ENCODE measurements around the gene GLI1. TPM values are rescaled to one million over a fixed set of nuclear protein-coding genes. Genes with fewer than 3 reads are reported as not detected.

Gene GLI1
- total RNA-seq, 2 donors from 2014 or later: 0.49 TPM; not detected in 1

DNA sequence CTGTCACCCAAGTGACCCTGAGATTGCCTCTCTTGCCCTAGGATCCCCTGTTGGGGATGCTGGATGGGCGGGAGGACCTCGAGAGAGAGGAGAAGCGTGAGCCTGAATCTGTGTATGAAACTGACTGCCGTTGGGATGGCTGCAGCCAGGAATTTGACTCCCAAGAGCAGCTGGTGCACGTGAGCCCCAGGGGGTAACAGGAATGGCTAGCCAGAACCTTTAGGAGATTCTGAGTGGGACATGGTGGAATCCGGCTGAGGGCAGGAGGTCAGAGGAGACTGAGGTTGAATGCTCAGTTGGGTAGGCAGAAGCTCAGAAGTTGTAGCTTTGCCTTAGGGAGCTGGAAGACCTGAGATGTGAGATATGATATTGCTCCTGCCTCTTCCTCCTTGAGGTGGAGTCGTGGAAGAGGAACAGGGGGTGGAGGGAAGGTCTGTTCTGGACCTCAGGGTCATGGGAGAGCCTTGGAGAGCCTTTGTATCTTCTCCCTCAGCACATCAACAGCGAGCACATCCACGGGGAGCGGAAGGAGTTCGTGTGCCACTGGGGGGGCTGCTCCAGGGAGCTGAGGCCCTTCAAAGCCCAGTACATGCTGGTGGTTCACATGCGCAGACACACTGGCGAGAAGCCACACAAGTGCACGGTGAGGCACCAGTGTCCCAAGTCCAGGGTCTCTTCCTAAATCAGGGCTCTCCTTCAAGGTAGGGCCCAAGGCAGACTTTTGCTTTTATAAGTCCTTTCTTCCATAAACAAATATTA, 6.3 kb downstream of the GLI1 start:
- peak overlapping the region; percentile 7 to 22 for H3K27ac Mint-ChIP-seq
- ATAC-seq (no peak), DNase-seq (ENCODE audit: low spot score in 2 of 2) (no peak)
- H3K36me3 Mint-ChIP-seq: peaks cover 0 to 4% of the 10 kb centered on the region in 2 donors
- no peaks in the 10 kb centered on the region for H3K9me3 Mint-ChIP-seq

DNA sequence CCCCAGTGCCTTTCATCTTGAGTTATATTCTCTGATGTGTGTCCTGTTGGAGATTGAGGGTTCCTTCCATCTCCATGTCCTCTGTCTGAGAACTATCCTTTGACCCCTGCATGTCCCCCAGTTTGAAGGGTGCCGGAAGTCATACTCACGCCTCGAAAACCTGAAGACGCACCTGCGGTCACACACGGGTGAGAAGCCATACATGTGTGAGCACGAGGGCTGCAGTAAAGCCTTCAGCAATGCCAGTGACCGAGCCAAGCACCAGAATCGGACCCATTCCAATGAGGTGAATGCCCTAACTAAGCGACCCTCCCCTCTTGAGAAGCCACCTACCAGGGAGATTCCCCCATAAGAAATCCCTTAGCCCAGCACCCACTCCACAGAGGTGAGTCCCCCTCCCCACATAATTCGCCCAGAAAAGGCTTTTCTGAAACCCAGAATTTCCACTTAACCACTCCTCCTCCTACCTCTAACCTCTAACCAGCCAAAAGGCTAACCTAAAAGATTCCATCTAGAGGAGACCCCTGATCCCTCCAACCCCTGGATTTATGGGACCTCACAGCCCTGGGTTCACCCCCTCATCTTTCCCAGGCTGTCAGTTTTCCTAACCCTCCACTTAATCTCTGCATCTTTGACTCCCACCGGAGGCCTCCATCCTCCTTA, 7.8 kb downstream of the GLI1 start:
- Mint-ChIP-seq H3K9me3 (no peaks in the 10 kb centered on the region), H3K27ac (peak overlapping the region in 1 of 2 donors; percentile 36), H3K36me3 (peaks cover 0 to 4% of the 10 kb centered on the region in 2 donors)

DNA sequence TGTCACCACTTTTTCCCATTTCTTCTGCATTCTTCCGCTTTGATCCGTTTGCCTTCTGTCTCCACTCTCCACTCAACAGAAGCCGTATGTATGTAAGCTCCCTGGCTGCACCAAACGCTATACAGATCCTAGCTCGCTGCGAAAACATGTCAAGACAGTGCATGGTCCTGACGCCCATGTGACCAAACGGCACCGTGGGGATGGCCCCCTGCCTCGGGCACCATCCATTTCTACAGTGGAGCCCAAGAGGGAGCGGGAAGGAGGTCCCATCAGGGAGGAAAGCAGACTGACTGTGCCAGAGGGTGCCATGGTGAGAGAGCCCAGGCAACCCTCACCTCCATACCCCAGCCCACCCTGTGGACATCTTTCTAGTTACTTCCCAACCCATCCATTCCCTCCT, 8.3 kb downstream of the GLI1 start:
- DNase-seq (ENCODE audit: low spot score in 2 of 2) (no peak), ATAC-seq (peak in 1 of 2 donors; percentile 6)
- H3K27ac Mint-ChIP-seq: peak overlapping the region in 1 of 2 donors; percentile 36
- no peaks in the 10 kb centered on the region for H3K9me3 Mint-ChIP-seq
- no peaks in the 10 kb centered on the region for H3K36me3 Mint-ChIP-seq

More for the DNA sequence above, 7.8 kb downstream of the GLI1 start:
- DNase-seq (ENCODE audit: low spot score in 2 of 2) (no peak), ATAC-seq (no peak)

DNA sequence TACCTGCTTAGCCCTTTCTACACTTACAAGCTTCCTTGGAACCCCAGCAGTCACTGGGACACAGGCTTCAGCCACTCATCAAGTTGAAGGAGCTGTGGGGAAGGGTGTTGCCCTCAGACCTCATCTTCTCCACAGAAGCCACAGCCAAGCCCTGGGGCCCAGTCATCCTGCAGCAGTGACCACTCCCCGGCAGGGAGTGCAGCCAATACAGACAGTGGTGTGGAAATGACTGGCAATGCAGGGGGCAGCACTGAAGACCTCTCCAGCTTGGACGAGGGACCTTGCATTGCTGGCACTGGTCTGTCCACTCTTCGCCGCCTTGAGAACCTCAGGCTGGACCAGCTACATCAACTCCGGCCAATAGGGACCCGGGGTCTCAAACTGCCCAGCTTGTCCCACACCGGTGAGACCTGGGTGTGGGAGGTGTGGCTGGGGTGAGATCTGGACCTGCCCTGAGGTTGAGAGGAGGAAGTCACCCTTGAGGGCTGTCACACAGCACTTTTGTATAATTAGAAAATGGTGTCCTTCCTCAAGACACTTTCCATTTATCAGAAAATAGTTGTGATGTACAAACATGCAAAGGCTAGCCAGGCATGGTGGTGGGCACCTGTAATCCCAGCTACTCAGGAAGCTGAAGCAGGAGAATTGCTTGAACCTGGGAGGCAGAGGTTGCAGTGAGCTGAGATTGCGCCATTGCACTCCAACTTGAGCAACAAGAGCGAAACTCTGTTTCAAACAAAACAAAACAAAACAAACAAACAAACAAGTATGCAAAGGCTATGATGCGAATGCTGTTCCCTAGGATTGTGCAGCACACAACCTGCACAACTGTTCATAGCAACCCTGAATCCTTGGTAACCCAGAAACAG, 9.9 kb downstream of the GLI1 start:
- H3K27ac Mint-ChIP-seq: peak overlapping the region in 1 of 2 donors; percentile 36
- no peaks in the 10 kb centered on the region for H3K9me3 Mint-ChIP-seq
- H3K36me3 Mint-ChIP-seq: peaks cover 7 to 14% of the 10 kb centered on the region in 2 donors
- DNase-seq (ENCODE audit: low spot score in 2 of 2) (no peak), ATAC-seq (peak in 1 of 2 donors; percentile 23)

DNA sequence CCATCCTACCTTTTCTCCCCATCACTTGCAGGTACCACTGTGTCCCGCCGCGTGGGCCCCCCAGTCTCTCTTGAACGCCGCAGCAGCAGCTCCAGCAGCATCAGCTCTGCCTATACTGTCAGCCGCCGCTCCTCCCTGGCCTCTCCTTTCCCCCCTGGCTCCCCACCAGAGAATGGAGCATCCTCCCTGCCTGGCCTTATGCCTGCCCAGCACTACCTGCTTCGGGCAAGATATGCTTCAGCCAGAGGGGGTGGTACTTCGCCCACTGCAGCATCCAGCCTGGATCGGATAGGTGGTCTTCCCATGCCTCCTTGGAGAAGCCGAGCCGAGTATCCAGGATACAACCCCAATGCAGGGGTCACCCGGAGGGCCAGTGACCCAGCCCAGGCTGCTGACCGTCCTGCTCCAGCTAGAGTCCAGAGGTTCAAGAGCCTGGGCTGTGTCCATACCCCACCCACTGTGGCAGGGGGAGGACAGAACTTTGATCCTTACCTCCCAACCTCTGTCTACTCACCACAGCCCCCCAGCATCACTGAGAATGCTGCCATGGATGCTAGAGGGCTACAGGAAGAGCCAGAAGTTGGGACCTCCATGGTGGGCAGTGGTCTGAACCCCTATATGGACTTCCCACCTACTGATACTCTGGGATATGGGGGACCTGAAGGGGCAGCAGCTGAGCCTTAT, 10.8 kb downstream of the GLI1 start:
- Mint-ChIP-seq H3K9me3 (no peaks in the 10 kb centered on the region), H3K27ac (no peak overlapping the region), H3K36me3 (peaks cover 12 to 19% of the 10 kb centered on the region in 2 donors)
- DNase-seq (ENCODE audit: low spot score in 2 of 2) (no peak), ATAC-seq (no peak)

DNA sequence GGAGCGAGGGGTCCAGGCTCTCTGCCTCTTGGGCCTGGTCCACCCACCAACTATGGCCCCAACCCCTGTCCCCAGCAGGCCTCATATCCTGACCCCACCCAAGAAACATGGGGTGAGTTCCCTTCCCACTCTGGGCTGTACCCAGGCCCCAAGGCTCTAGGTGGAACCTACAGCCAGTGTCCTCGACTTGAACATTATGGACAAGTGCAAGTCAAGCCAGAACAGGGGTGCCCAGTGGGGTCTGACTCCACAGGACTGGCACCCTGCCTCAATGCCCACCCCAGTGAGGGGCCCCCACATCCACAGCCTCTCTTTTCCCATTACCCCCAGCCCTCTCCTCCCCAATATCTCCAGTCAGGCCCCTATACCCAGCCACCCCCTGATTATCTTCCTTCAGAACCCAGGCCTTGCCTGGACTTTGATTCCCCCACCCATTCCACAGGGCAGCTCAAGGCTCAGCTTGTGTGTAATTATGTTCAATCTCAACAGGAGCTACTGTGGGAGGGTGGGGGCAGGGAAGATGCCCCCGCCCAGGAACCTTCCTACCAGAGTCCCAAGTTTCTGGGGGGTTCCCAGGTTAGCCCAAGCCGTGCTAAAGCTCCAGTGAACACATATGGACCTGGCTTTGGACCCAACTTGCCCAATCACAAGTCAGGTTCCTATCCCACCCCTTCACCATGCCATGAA, 11.5 kb downstream of the GLI1 start:
- H3K27ac Mint-ChIP-seq: no peak overlapping the region
- peaks cover 13 to 20% of the 10 kb centered on the region in 2 donors for H3K36me3 Mint-ChIP-seq
- DNase-seq (ENCODE audit: low spot score in 2 of 2): no peak
- no peak for ATAC-seq
- H3K9me3 Mint-ChIP-seq: no peaks in the 10 kb centered on the region

DNA sequence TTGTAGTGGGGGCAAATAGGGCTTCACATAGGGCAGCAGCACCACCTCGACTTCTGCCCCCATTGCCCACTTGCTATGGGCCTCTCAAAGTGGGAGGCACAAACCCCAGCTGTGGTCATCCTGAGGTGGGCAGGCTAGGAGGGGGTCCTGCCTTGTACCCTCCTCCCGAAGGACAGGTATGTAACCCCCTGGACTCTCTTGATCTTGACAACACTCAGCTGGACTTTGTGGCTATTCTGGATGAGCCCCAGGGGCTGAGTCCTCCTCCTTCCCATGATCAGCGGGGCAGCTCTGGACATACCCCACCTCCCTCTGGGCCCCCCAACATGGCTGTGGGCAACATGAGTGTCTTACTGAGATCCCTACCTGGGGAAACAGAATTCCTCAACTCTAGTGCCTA, 12.1 kb downstream of the GLI1 start:
- peaks cover 18 to 26% of the 10 kb centered on the region in 2 donors for H3K36me3 Mint-ChIP-seq
- ATAC-seq (no peak), DNase-seq (ENCODE audit: low spot score in 2 of 2) (no peak)
- no peaks in the 10 kb centered on the region for H3K9me3 Mint-ChIP-seq
- H3K27ac Mint-ChIP-seq: no peak overlapping the region

DNA sequence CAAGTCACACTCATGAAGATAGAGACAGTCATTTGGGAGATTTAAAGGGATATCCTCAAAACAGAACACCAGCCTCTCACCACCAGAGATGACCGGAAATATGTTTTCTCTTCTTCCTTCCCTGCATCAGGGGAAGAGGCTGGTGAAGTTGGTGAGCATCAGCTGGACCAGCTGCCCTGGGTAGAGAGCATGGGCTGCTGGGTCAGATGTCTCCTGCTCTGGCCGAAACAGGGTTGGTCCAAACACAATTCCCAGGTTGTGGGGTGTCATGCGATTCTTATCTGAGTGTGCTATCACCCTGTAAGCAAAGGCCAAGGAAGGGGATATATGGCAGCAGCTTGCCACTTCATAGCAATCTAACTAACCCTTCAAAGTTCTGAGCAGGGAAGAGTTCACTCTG, 12.8 kb downstream of the GLI1 start:
- no peak for DNase-seq (ENCODE audit: low spot score in 2 of 2)
- Mint-ChIP-seq H3K9me3 (no peaks in the 10 kb centered on the region), H3K36me3 (peaks cover 25 to 33% of the 10 kb centered on the region in 2 donors), H3K27ac (peak overlapping the region in 1 of 2 donors; percentile 68)
- ATAC-seq: no peak

DNA sequence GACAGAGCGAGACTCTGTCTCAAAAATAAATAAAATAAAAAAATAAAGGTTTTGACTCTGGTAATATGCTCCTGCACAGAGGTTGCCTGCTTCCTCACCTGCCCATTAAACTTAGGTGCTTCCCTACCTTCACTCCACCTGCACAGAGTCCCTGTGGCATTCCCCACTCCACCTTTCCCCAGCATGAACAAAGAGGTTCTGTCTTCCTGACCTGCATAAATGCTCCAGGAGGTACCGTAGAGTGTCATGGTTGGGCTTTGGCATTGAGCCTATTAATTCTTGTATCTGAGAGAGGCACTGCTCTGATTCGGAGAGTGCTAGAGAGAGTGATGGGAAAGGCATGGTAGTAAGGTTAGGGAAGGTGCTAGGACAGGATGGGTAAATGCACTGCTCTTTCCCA, 13.8 kb downstream of the GLI1 start:
- no peak for ATAC-seq
- no peak for DNase-seq (ENCODE audit: low spot score in 2 of 2)
- Mint-ChIP-seq H3K27ac (peak overlapping the region in 1 of 2 donors; percentile 23), H3K9me3 (no peaks in the 10 kb centered on the region), H3K36me3 (peaks cover 31 to 43% of the 10 kb centered on the region in 2 donors)

DNA sequence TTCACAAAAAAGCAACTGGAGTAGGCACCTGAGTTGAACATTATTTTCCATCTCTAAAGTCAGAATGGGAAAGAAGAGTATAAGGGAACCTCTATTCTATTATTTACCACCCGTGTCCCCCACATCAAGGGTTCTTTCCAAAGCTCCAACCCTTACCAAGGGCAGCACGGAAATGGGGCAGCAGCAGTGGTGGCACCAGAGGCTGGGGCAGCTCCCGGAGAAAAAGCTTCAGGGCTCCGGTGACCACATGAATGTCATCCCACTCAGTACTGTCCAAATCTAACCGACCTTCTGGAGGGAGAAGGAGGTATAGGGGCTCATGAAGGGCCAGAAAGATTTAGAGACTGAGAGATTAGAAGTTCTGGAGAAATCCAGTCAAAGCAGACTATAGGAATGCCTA, 14.3 kb downstream of the GLI1 start:
- peak overlapping the region; percentile 10 to 23 for H3K27ac Mint-ChIP-seq
- DNase-seq (ENCODE audit: low spot score in 2 of 2) (no peak), ATAC-seq (no peak)
- H3K9me3 Mint-ChIP-seq: no peaks in the 10 kb centered on the region
- H3K36me3 Mint-ChIP-seq: peaks cover 34 to 48% of the 10 kb centered on the region in 2 donors

DNA sequence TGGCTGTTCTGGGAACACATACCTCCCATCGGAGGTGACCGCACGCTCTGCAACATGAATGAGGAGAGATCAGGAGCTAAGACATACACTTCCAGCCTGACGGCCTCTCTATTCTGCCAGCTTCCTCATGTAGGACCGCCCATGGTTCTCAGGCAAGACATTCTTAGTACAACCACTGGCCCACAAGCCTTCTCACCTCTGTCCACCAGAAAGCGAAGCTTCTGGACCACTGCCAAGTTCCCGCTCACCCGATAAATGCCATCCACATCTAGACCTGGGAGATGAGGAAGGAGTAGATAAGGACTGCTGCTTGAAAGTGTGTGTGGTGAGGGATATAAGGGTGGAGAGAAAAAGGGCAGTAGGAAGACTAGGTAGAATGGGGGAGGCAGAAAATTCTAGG, 14.8 kb downstream of the GLI1 start:
- peaks cover 34 to 51% of the 10 kb centered on the region in 2 donors for H3K36me3 Mint-ChIP-seq
- DNase-seq (ENCODE audit: low spot score in 2 of 2) (no peak), ATAC-seq (no peak)
- H3K9me3 Mint-ChIP-seq: no peaks in the 10 kb centered on the region
- H3K27ac Mint-ChIP-seq: peak overlapping the region; percentile 10 to 23

DNA sequence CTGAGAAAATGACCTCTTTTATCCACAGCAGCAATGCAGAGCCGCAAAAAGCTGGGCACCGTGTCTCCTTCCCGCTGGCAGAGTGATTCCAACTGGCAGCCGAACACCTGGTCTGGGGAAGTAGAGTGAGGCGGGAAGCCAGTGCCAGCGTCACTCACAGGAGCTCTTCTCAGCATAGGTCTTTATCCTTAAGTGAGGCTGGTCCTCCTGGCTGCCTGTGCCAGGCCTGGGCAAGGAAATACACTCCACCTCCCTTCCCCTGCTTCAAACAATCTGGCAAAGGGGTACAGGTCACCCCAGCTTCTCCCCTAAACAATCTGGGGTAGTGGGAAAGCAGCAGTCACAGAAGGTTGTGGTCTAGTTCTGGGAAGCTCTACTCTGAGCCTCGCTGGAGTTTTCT, 15.3 kb downstream of the GLI1 start:
- peak overlapping the region; percentile 3 to 23 for H3K27ac Mint-ChIP-seq
- H3K36me3 Mint-ChIP-seq: peaks cover 34 to 55% of the 10 kb centered on the region in 2 donors
- H3K9me3 Mint-ChIP-seq: no peaks in the 10 kb centered on the region
- no peak for DNase-seq (ENCODE audit: low spot score in 2 of 2)
- no peak for ATAC-seq

DNA sequence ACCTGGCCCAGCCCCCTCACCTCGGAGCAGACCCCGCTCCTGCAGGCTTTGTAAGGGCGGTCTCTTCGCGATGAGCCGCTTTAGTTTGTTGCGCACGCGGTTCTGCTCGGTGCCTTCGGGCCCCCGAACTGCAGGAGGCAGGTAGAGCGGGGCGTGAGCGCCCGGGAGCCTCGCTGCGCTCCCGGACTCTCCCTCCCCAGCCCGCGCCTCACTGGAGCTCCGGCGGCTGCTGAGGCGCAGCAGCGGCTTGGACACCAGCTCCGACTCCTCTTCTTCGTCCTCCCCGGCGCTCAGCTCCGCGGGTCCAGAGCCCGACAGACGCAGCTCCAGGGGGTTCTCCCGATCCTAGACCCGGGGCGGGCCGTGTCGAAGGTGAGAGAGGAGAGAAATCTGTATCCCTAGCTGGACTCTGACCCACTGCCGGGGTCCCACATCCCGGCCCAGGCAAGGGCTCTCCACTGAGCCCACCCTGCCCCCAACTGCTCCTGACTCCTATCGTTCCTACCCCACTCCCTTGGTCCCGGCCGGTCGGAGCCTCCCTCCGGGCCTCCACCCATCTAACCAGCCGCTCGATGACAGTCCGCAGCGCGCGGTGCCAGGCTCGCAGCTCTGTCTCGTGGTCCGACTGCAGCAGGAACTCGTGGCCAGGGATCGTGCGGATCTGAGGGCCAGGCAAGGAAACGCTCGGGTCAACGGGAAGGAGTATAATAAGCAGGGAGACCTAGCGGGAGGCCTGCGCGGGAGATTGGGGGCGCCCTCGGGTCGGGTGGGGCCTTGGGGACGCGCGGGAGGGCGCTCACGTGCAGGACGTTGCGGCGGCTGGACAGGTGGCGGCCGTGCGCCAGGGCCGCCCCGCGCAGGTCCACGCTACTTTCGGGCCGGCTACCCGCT, 15.9 kb downstream of the GLI1 start:
- peak in 1 of 2 donors; percentile 10 for ATAC-seq
- H3K9me3 Mint-ChIP-seq: no peaks in the 10 kb centered on the region
- DNase-seq (ENCODE audit: low spot score in 2 of 2): no peak
- H3K27ac Mint-ChIP-seq: peak overlapping the region; percentile 53 to 98
- peaks cover 34 to 55% of the 10 kb centered on the region in 2 donors for H3K36me3 Mint-ChIP-seq

DNA sequence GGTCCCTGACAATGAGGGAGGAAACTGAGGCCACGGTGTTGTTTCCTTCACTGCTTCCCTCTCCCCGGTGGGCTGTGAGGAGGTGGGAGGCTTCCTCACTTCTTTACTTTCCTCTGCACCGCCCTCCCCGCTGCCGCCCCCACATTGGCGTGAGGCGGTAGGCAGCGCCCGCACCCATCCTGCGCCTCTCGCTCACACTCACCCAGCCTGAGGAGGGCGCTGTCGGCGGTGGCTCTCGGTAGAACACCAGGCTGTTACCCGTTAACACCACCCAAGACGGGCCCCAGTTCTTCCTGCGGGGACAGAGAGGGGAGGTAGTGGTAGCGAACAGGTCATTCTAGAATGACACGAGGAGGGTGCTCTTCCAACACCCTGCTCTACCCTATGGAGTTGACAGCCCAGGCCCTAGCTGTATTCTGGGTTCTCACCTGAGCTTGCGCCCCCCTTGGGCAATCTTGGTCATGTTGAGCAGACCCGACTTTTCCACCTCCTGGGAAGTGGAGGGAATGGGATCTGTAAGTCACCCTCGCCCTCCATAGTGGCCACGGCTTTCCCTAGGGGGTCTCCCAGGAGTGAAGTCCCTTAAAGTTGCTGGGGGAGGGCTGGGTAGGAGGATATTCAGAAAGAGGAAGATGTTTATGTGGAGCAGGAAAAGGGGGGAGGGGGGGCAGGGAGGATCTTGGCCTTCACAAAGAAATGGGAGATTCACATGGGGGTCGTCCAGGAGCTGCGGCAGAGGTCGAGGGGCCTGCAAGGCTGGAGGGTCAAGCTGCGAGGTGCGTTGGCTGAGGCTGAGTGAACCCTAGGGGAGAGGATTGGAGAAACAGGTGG, 16.8 kb downstream of the GLI1 start:
- DNase-seq (ENCODE audit: low spot score in 2 of 2): peak; percentile 80 to 88
- peaks cover 34 to 55% of the 10 kb centered on the region in 2 donors for H3K36me3 Mint-ChIP-seq
- ATAC-seq: peak; percentile 30 to 73
- peak overlapping the region; percentile 98 for H3K27ac Mint-ChIP-seq
- H3K9me3 Mint-ChIP-seq: no peaks in the 10 kb centered on the region

Measured in activated naive CD4-positive, alpha-beta T cell treated with anti-CD3 and anti-CD28 coated beads, Interleukin-2, amount 50 U/mL, for 72 hours (primary cell).